ENCODE data around the gene SHOX. TPM values are rescaled to one million over a fixed set of nuclear protein-coding genes. Genes with fewer than 3 reads are reported as not detected.

SHOX gene
- total RNA-seq, result not detected in 2 replicates
- polyA plus RNA-seq, result not detected in 2 replicates
- polyA plus RNA-seq (2012), result not detected in 2 replicates
- not detected in 2 replicates for polyA minus RNA-seq (ENCODE audit: low replicate concordance)

- Histone ChIP-seq H3K4me3 (replicated peaks in 1 of 4; ENCODE audit: control extremely low read depth in 1 of 4, insufficient read depth in 1 of 4, low read depth in 3 of 4, low read length in 4 of 4) (no peak within 1 kb of the TSS), H3K79me2 (ENCODE audit: control insufficient read depth, insufficient read depth, low read length) (no peaks in the 10 kb centered on the region), H3K4me2 (ENCODE audit: extremely low read depth, insufficient read depth, low read length) (no peak within 1 kb of the TSS), H3K9me3 (ENCODE audit: control insufficient read depth, insufficient read depth, low read depth, low read length) (no peaks in the 10 kb centered on the region), H3K4me1 (ENCODE audit: control insufficient read depth, extremely low read depth, insufficient read depth, low read length) (no peaks in the 10 kb centered on the region), H4K20me1 (ENCODE audit: control insufficient read depth, extremely low read depth, insufficient read depth, low read length) (no peaks in the 10 kb centered on the region), H3K36me3 (ENCODE audit: control insufficient read depth, insufficient read depth, low read length) (no peaks in the 10 kb centered on the region), H2AFZ (ENCODE audit: low read length) (no peak within 1 kb of the TSS), H3K9ac (ENCODE audit: insufficient read depth, low read length) (no peak within 1 kb of the TSS), H3K27me3 (ENCODE audit: control insufficient read depth, insufficient read depth, low read length) (no peaks in the 10 kb centered on the region), H3K27ac (ENCODE audit: insufficient read depth, low read length) (no peak within 1 kb of the TSS)
- TF ChIP-seq EZH2 (IDR thresholded peaks at IDR 0.05; ENCODE audit: low read length, missing control alignments) (no peak), CTCF (conservative IDR thresholded peaks at IDR 0.05 in 1 of 2, IDR thresholded peaks at IDR 0.05 in 1 of 2; ENCODE audit: low read depth in 1 of 2, low read length in 2 of 2) (no peak)
- DNase-seq (ENCODE audit: low read depth in 2 of 2), result no peak
These were observed at the start of gene SHOX for GRCh38 chrX:630612-631496. Gene SHOX, plus strand, starts transcription at chrX:630791. Its CDS starts 107 bp downstream, at chrX:630898.

GRCh38 chrX:581066-581465 lies 49.5 kb upstream of the SHOX start:
- H3K27me3 ChIP-seq (ENCODE audit: control insufficient read depth, insufficient read depth, low read length), result no peaks in the 10 kb centered on the region
- TF ChIP-seq CTCF (conservative IDR thresholded peaks at IDR 0.05 in 1 of 2, IDR thresholded peaks at IDR 0.05 in 1 of 2; ENCODE audit: low read depth in 1 of 2, low read length in 2 of 2) (no peak), EZH2 (IDR thresholded peaks at IDR 0.05; ENCODE audit: low read length, missing control alignments) (no peak)
- no peaks in the 10 kb centered on the region for H3K79me2 ChIP-seq (ENCODE audit: control insufficient read depth, insufficient read depth, low read length)

GRCh38 chrX:581720-582298 lies 48.8 kb upstream of the SHOX start:
- no peak for DNase-seq (ENCODE audit: low read depth in 2 of 2)
- H4K20me1 ChIP-seq (ENCODE audit: control insufficient read depth, extremely low read depth, insufficient read depth, low read length), result no peaks in the 10 kb centered on the region
- H3K79me2 ChIP-seq (ENCODE audit: control insufficient read depth, insufficient read depth, low read length), result no peaks in the 10 kb centered on the region
- H3K4me2 ChIP-seq (ENCODE audit: extremely low read depth, insufficient read depth, low read length), result no peak overlapping the region
- no peak overlapping the region for H3K9ac ChIP-seq (ENCODE audit: insufficient read depth, low read length)
- no peaks in the 10 kb centered on the region for H3K9me3 ChIP-seq (ENCODE audit: control insufficient read depth, insufficient read depth, low read depth, low read length)
- TF ChIP-seq CTCF (conservative IDR thresholded peaks at IDR 0.05 in 1 of 2, IDR thresholded peaks at IDR 0.05 in 1 of 2; ENCODE audit: low read depth in 1 of 2, low read length in 2 of 2) (no peak), EZH2 (IDR thresholded peaks at IDR 0.05; ENCODE audit: low read length, missing control alignments) (no peak)
- H3K27ac ChIP-seq (ENCODE audit: insufficient read depth, low read length), result no peak overlapping the region
- no peak overlapping the region for H3K4me3 ChIP-seq (replicated peaks in 1 of 4; ENCODE audit: control extremely low read depth in 1 of 4, insufficient read depth in 1 of 4, low read depth in 3 of 4, low read length in 4 of 4)
- H2AFZ ChIP-seq (ENCODE audit: low read length), result no peak overlapping the region
- no peaks in the 10 kb centered on the region for H3K36me3 ChIP-seq (ENCODE audit: control insufficient read depth, insufficient read depth, low read length)
- H3K4me1 ChIP-seq (ENCODE audit: control insufficient read depth, extremely low read depth, insufficient read depth, low read length), result no peaks in the 10 kb centered on the region
- no peaks in the 10 kb centered on the region for H3K27me3 ChIP-seq (ENCODE audit: control insufficient read depth, insufficient read depth, low read length)

More at GRCh38 chrX:581066-581465, 49.5 kb upstream of the SHOX start:
- DNase-seq (ENCODE audit: low read depth in 2 of 2), result no peak
- Histone ChIP-seq H2AFZ (ENCODE audit: low read length) (no peak overlapping the region), H3K4me3 (replicated peaks in 1 of 4; ENCODE audit: control extremely low read depth in 1 of 4, insufficient read depth in 1 of 4, low read depth in 3 of 4, low read length in 4 of 4) (no peak overlapping the region), H3K36me3 (ENCODE audit: control insufficient read depth, insufficient read depth, low read length) (no peaks in the 10 kb centered on the region), H3K27ac (ENCODE audit: insufficient read depth, low read length) (no peak overlapping the region), H3K9me3 (ENCODE audit: control insufficient read depth, insufficient read depth, low read depth, low read length) (no peaks in the 10 kb centered on the region), H3K9ac (ENCODE audit: insufficient read depth, low read length) (no peak overlapping the region), H4K20me1 (ENCODE audit: control insufficient read depth, extremely low read depth, insufficient read depth, low read length) (no peaks in the 10 kb centered on the region), H3K4me2 (ENCODE audit: extremely low read depth, insufficient read depth, low read length) (no peak overlapping the region), H3K4me1 (ENCODE audit: control insufficient read depth, extremely low read depth, insufficient read depth, low read length) (no peaks in the 10 kb centered on the region)

All from fibroblast of lung (primary cell).